Prostate gland (tissue), 2 donors: ENCODE results near the gene UPK1B.

ENCODE experiments used
- POLR2A ChIP-seq: fragments of 450-650 bp; IDR thresholded peaks from one replicate; pipeline ENCODE4 v1.6.1; 2016; ENCODE audit warnings: antibody characterized with exemption, mild to moderate bottlenecking
- TF ChIP-seq, protein P1 (sequence below), 4 experiments: fragments of 200-600 bp in 2 of 4; fragments of 450-650 bp in 2 of 4; sonication (generic) in 2 of 4; IDR thresholded peaks; 1 replicate in 3 of 4; 2 replicates in 1 of 4; pipeline ENCODE4 v1.5.1; 2016 to 2019; ENCODE audit warnings: antibody characterized with exemption in 4 of 4, mild to moderate bottlenecking in 2 of 4, moderate library complexity in 2 of 4

GRCh38 chr3:119223511-119223910 is 50.1 kb downstream of the UPK1B start:
- TF ChIP-seq POLR2A = no peak
- TF ChIP-seq, protein P1, sequence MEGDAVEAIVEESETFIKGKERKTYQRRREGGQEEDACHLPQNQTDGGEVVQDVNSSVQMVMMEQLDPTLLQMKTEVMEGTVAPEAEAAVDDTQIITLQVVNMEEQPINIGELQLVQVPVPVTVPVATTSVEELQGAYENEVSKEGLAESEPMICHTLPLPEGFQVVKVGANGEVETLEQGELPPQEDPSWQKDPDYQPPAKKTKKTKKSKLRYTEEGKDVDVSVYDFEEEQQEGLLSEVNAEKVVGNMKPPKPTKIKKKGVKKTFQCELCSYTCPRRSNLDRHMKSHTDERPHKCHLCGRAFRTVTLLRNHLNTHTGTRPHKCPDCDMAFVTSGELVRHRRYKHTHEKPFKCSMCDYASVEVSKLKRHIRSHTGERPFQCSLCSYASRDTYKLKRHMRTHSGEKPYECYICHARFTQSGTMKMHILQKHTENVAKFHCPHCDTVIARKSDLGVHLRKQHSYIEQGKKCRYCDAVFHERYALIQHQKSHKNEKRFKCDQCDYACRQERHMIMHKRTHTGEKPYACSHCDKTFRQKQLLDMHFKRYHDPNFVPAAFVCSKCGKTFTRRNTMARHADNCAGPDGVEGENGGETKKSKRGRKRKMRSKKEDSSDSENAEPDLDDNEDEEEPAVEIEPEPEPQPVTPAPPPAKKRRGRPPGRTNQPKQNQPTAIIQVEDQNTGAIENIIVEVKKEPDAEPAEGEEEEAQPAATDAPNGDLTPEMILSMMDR (IDR thresholded peaks at IDR 0.05) = no peak
